ENCODE results near the gene MED23. TPM values are rescaled to one million over a fixed set of nuclear protein-coding genes. Genes with fewer than 3 reads are reported as not detected.

Gene MED23
- total RNA-seq, 1 experiment from 2014 or later, result 19.1 TPM

- Histone ChIP-seq H3K9me3 (no peaks in the 10 kb centered on the region), H3K4me1 (no peaks in the 10 kb centered on the region), H3K27me3 (replicated peaks; ENCODE audit: control insufficient read depth, insufficient read depth, low read length) (no peaks in the 10 kb centered on the region), H3K36me3 (ENCODE audit: control insufficient read depth, insufficient read depth, low read length) (no peaks in the 10 kb centered on the region), H3K4me3 (ENCODE audit: low read depth, low read length) (no peak overlapping the region)
- DNase-seq, result no peak
- TF ChIP-seq CTCF (IDR thresholded peaks at IDR 0.05; ENCODE audit: insufficient read depth in 1 of 2, low read depth in 1 of 2, low read length in 1 of 2, severe bottlenecking in 1 of 2, unreplicated experiment in 1 of 2), result no peak
- ChIA-PET POLR2A (no interaction called here), CTCF (no interaction called here)
- Mint-ChIP-seq H3K27me3 (ENCODE audit: insufficient read depth, unreplicated experiment) (peaks cover 4% of the 10 kb centered on the region), H3K9me3 (ENCODE audit: unreplicated experiment) (no peaks in the 10 kb centered on the region), H3K36me3 (ENCODE audit: insufficient read depth, unreplicated experiment) (no peaks in the 10 kb centered on the region), H3K4me3 (ENCODE audit: unreplicated experiment) (no peak overlapping the region), H3K27ac (ENCODE audit: unreplicated experiment) (no peak overlapping the region), H3K4me1 (ENCODE audit: low read depth, unreplicated experiment) (no peaks in the 10 kb centered on the region)
- BruUV-seq (replicated peaks), result no TSS peak
- intact Hi-C loops (cut with micrococcal nuclease; ENCODE audit: unreplicated experiment), result no loop called here
Observed at GRCh38 chr6:131640576-131640975, 12.5 kb upstream of the MED23 start.

- H3K4me1 ChIP-seq, result no peaks in the 10 kb centered on the region
- H3K4me3 Mint-ChIP-seq (ENCODE audit: unreplicated experiment), result no peak overlapping the region
- no peaks in the 10 kb centered on the region for H3K27me3 ChIP-seq (replicated peaks; ENCODE audit: control insufficient read depth, insufficient read depth, low read length)
- no peak for TF ChIP-seq CTCF (IDR thresholded peaks at IDR 0.05; ENCODE audit: insufficient read depth in 1 of 2, low read depth in 1 of 2, low read length in 1 of 2, severe bottlenecking in 1 of 2, unreplicated experiment in 1 of 2)
- intact Hi-C loops (cut with micrococcal nuclease; ENCODE audit: unreplicated experiment), result no loop called here
- no peaks in the 10 kb centered on the region for H3K36me3 Mint-ChIP-seq (ENCODE audit: insufficient read depth, unreplicated experiment)
- no peaks in the 10 kb centered on the region for H3K9me3 Mint-ChIP-seq (ENCODE audit: unreplicated experiment)
- DNase-seq, result no peak
- CTCF ChIA-PET, result interaction anchor here (3.8 kb wide), 1 partner anchor 12 kb away, joined by 18 read pairs; the partner anchor contains the start of gene MED23
- H3K27me3 Mint-ChIP-seq (ENCODE audit: insufficient read depth, unreplicated experiment), result peaks cover 4% of the 10 kb centered on the region
- H3K36me3 ChIP-seq (ENCODE audit: control insufficient read depth, insufficient read depth, low read length), result no peaks in the 10 kb centered on the region
- H3K27ac Mint-ChIP-seq (ENCODE audit: unreplicated experiment), result no peak overlapping the region
- no peak overlapping the region for H3K4me3 ChIP-seq (ENCODE audit: low read depth, low read length)
- POLR2A ChIA-PET, result no interaction called here
- no TSS peak for BruUV-seq (replicated peaks)
- no peaks in the 10 kb centered on the region for H3K9me3 ChIP-seq
- no peaks in the 10 kb centered on the region for H3K4me1 Mint-ChIP-seq (ENCODE audit: low read depth, unreplicated experiment)
Observed at GRCh38 chr6:131640100-131640499, 12.1 kb upstream of the MED23 start.

- no peaks in the 10 kb centered on the region for H3K27me3 ChIP-seq (replicated peaks; ENCODE audit: control insufficient read depth, insufficient read depth, low read length)
- POLR2A ChIA-PET, result no interaction called here
- H3K27ac Mint-ChIP-seq (ENCODE audit: unreplicated experiment), result no peak overlapping the region
- DNase-seq, result no peak
- H3K4me3 Mint-ChIP-seq (ENCODE audit: unreplicated experiment), result no peak overlapping the region
- no peaks in the 10 kb centered on the region for H3K9me3 Mint-ChIP-seq (ENCODE audit: unreplicated experiment)
- H3K4me3 ChIP-seq (ENCODE audit: low read depth, low read length), result no peak overlapping the region
- H3K36me3 ChIP-seq (ENCODE audit: control insufficient read depth, insufficient read depth, low read length), result no peaks in the 10 kb centered on the region
- H3K27me3 Mint-ChIP-seq (ENCODE audit: insufficient read depth, unreplicated experiment), result peaks cover 4% of the 10 kb centered on the region
- TF ChIP-seq CTCF (IDR thresholded peaks at IDR 0.05; ENCODE audit: insufficient read depth in 1 of 2, low read depth in 1 of 2, low read length in 1 of 2, severe bottlenecking in 1 of 2, unreplicated experiment in 1 of 2), result no peak
- intact Hi-C loops (cut with micrococcal nuclease; ENCODE audit: unreplicated experiment), result no loop called here
- H3K4me1 Mint-ChIP-seq (ENCODE audit: low read depth, unreplicated experiment), result no peaks in the 10 kb centered on the region
- CTCF ChIA-PET, result interaction anchor here (3.8 kb wide), 1 partner anchor 10 kb away, joined by 18 read pairs; the partner anchor contains the start of gene MED23
- no TSS peak for BruUV-seq (replicated peaks)
- H3K9me3 ChIP-seq, result no peaks in the 10 kb centered on the region
- H3K36me3 Mint-ChIP-seq (ENCODE audit: insufficient read depth, unreplicated experiment), result no peaks in the 10 kb centered on the region
- H3K4me1 ChIP-seq, result no peaks in the 10 kb centered on the region
Observed at GRCh38 chr6:131638013-131638412, 10.0 kb upstream of the MED23 start.
